ENCODE results near the gene CNKSR3. TPM values are rescaled to one million over a fixed set of nuclear protein-coding genes. Genes with fewer than 3 reads are reported as not detected.

CNKSR3 gene
- total RNA-seq, 4 donors from 2014 or later = 11.7 to 22.7 (median 13.7) TPM

- Histone ChIP-seq H3K27me3 (no peaks in the 10 kb centered on the region), H3K36me3 (no peaks in the 10 kb centered on the region), H3K9me3 (no peaks in the 10 kb centered on the region), H3K27ac (no peak overlapping the region), H3K4me1 (no peaks in the 10 kb centered on the region), H3K4me3 (no peak overlapping the region)
- 65 to 66% methylated on average over 2 of the region's 2 CpGs for WGBS, 2 donors
- TF ChIP-seq, protein P1, sequence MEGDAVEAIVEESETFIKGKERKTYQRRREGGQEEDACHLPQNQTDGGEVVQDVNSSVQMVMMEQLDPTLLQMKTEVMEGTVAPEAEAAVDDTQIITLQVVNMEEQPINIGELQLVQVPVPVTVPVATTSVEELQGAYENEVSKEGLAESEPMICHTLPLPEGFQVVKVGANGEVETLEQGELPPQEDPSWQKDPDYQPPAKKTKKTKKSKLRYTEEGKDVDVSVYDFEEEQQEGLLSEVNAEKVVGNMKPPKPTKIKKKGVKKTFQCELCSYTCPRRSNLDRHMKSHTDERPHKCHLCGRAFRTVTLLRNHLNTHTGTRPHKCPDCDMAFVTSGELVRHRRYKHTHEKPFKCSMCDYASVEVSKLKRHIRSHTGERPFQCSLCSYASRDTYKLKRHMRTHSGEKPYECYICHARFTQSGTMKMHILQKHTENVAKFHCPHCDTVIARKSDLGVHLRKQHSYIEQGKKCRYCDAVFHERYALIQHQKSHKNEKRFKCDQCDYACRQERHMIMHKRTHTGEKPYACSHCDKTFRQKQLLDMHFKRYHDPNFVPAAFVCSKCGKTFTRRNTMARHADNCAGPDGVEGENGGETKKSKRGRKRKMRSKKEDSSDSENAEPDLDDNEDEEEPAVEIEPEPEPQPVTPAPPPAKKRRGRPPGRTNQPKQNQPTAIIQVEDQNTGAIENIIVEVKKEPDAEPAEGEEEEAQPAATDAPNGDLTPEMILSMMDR (IDR thresholded peaks at IDR 0.05) = no peak
- TF ChIP-seq POLR2A (IDR thresholded peaks at IDR 0.05) (no peak), EP300 (IDR thresholded peaks at IDR 0.05) (no peak)
- no peak for DNase-seq (ENCODE audit: low spot score in 2 of 2)
Measured at GRCh38 chr6:154535851-154536250, 25.4 kb upstream of the CNKSR3 start.

- Histone ChIP-seq H3K36me3 (no peaks in the 10 kb centered on the region), H3K4me1 (no peaks in the 10 kb centered on the region), H3K27ac (no peak overlapping the region), H3K9me3 (no peaks in the 10 kb centered on the region), H3K27me3 (no peaks in the 10 kb centered on the region), H3K4me3 (no peak overlapping the region)
- no peak for DNase-seq (ENCODE audit: low spot score in 2 of 2)
- 72 to 76% methylated on average over 3 of the region's 3 CpGs for WGBS, 2 donors
- TF ChIP-seq EP300 (IDR thresholded peaks at IDR 0.05) (no peak), POLR2A (IDR thresholded peaks at IDR 0.05) (no peak)
- TF ChIP-seq, protein P1 (IDR thresholded peaks at IDR 0.05) = no peak
Measured at GRCh38 chr6:154535147-154535546, 24.7 kb upstream of the CNKSR3 start.

DNA sequence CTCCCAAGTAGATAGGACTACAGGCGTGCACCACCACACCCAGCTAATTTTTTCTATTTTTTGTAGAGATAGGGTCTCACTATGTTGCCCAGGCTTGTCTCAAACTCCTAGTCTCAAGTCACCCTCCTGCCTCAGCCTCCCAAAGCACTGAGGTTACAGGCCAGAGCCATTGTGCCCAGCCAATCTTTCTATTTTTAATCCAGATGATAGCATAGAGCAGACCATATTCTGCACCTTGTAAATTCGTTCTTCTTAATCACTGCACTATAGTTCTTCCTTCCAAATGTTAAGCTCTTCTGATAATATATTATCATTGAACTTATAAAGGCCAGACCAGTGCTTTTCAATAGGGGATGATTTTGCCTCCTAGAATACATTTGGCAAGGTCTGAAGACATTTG lies 24.0 kb upstream of the CNKSR3 start:
- DNase-seq (ENCODE audit: low spot score in 2 of 2) = no peak
- Histone ChIP-seq H3K4me3 (no peak overlapping the region), H3K4me1 (no peaks in the 10 kb centered on the region), H3K9me3 (no peaks in the 10 kb centered on the region), H3K27me3 (no peaks in the 10 kb centered on the region), H3K27ac (no peak overlapping the region), H3K36me3 (no peaks in the 10 kb centered on the region)
- no peak for TF ChIP-seq POLR2A (IDR thresholded peaks at IDR 0.05)
- TF ChIP-seq EP300 (IDR thresholded peaks at IDR 0.05) = no peak
- TF ChIP-seq, protein P1 (IDR thresholded peaks at IDR 0.05) = no peak
- WGBS, 2 donors = 95 to 96% methylated on average over 2 of the region's 2 CpGs

- TF ChIP-seq EP300 (IDR thresholded peaks at IDR 0.05) = no peak
- TF ChIP-seq POLR2A (IDR thresholded peaks at IDR 0.05) = no peak
- TF ChIP-seq, protein P1 (IDR thresholded peaks at IDR 0.05) = no peak
- Histone ChIP-seq H3K4me1 (no peaks in the 10 kb centered on the region), H3K36me3 (no peaks in the 10 kb centered on the region), H3K27me3 (no peaks in the 10 kb centered on the region), H3K27ac (no peak overlapping the region), H3K9me3 (no peaks in the 10 kb centered on the region), H3K4me3 (no peak overlapping the region)
- DNase-seq (ENCODE audit: low spot score in 2 of 2) = no peak
- WGBS, 2 donors = 89 to 90% methylated on average over 4 of the region's 4 CpGs
Measured at GRCh38 chr6:154532426-154532825, 21.9 kb upstream of the CNKSR3 start.

DNA sequence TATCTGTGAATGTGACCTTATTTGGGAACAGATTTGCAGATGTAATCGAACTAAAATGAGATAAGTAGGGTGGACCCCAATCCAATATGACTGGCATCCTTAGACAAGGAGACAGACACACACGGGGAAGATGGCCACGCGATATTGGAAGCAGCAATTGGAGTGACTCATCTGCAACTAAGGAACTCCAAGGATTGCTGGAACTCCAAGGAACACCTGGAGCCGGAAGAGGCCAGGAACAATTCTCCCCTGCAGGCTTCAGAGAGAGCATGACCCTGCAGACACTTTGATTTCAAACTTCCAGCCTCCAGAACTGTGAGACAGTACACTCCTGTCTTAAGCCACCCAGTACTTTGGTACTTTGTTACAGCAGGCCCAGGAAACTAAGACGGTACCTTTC lies 19.5 kb upstream of the CNKSR3 start:
- Histone ChIP-seq H3K9me3 (no peaks in the 10 kb centered on the region), H3K27ac (no peak overlapping the region), H3K27me3 (no peaks in the 10 kb centered on the region), H3K4me3 (no peak overlapping the region), H3K36me3 (no peaks in the 10 kb centered on the region), H3K4me1 (no peaks in the 10 kb centered on the region)
- DNase-seq (ENCODE audit: low spot score in 2 of 2) = no peak
- TF ChIP-seq POLR2A (IDR thresholded peaks at IDR 0.05) = no peak
- TF ChIP-seq EP300 (IDR thresholded peaks at IDR 0.05) = no peak
- TF ChIP-seq, protein P1 (IDR thresholded peaks at IDR 0.05) = no peak
- 93% methylated on average over 6 of the region's 6 CpGs for WGBS, 2 donors
